GM12801 (cell line): ENCODE results near the gene ZNF763.

Experiments used
- CTCF ChIP-seq: IDR thresholded peaks from one replicate; pipeline ENCODE4 v1.5.1; 2011; ENCODE audit warnings: control low read depth; ENCODE audit not compliant: insufficient read length; ENCODE audit errors: extremely low read depth

Gene ZNF763

DNA sequence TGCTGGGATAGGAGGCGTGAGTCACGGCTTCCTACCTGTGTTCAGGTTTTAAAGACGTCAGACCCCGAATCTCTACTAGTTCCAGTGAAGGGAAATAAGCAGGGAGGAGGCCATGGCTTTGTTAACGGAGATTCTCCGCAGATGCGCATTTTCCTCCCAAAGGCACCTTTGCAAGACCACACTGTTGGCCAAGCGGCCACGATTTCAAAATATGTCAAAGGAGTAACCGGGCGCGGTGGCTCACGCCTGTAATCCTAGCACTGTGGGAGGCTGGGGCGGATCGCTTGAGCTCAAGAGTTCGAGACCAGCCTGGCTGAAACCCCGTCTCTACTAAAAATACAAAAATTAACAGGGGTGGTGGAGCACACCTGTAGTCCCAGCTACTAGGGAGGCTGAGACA lies 21.9 kb downstream of the ZNF763 start:
- no peak for TF ChIP-seq CTCF

DNA sequence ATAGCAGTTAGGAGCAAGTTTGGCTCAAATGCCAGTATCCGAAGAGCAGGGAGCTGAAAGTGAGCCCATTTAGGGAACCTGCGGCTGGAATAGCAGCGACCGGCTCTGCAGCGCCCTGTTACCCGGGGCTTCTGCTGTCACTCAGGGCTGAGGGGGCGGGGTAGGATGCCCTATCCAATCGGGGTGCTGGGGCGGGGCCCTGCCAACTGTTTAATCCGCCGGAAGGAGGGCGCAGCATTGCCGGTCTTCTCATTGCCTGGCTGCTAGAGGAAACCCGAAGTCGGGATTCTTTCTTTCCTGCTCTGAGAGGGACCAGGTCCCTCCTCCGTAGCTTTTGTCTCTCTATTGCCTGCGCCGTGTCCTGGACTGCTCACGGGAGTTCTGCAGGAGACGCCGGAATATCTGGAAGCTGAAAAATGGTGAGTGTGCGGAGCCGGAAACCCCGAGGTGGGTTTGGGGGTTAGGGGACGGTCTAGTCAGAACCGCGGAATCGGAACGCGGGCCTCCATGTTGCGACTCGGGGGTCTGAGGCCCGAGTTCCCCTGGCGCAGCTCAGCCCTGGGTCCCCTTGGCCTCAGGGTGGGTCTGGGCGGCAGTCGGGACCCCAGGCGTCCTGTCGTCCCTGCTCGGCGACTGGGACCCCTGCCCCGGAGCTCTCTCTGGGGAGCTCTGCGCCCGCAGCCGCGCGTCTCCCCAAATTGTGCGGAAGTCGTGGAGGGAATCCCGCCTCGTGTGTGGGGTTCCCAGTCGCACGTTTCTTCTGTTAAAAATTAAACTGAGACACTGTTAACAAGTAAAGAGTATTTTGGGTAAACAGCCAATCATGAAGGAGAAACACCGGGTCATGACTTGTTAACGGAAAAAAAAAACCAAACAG lies 22.8 kb downstream of the ZNF763 start:
- TF ChIP-seq CTCF, result no peak

DNA sequence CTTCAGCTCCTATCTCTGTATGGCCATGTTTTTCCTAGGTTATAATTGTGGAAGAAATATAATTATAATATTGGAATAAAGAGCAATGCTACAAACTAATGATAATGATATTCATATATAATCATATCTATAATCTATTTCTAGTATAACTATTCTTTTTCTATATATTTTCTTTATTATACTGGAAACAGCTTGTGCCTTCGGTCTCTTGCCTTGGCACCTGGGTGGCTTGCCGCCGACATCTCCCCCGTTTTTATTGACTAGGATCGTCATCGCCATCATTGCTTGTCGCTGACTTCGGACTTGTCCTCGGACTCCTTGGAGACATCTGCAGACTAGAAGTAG lies 24.2 kb downstream of the ZNF763 start:
- no peak for TF ChIP-seq CTCF

- no peak for TF ChIP-seq CTCF
Observed at GRCh38 chr19:11995174-11995573, 30.3 kb downstream of the ZNF763 start.

DNA sequence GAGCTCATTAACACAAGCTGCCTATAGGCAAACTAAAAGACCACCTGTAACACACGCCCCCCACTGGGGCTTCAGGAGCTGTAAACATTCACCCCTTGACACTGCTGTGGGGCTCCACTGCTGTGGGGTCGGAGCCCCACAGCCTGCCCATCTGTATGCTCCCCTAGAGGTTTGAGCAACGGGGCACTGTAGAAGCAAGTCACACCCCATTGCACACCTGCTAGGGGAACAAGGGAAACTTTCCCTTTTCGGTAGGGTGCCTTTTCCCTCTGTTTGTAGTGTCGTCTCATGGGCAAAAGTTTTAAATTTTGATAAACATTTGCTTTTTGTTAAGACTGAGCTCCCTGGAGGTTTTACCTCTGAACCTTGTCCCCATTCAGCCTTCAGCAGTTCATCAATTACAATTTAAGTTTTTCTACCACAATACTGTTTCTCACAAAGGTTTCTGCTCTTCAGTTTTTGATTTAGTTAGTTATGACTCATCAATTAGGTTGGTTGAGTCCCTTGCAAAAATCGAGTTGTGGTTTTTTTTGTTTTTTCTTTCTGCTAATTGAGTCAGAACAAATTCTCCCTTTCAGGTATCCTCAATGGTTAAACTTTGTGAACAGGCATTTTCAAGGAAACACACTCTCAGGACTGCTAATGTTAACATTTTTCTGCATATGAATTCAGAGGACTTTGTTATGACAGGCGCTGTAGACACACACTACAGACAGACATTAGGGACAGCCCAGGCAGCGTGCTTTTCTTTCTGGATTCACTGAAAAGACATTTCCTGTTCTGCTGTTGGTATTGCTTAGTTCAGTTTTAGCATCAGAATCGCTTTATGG lies 35.5 kb downstream of the ZNF763 start:
- TF ChIP-seq CTCF, result no peak

GRCh38 chr19:12015015-12015752 lies 50.3 kb downstream of the ZNF763 start:
- TF ChIP-seq CTCF, result no peak

- no peak for TF ChIP-seq CTCF
Observed at GRCh38 chr19:12015753-12016116, 50.9 kb downstream of the ZNF763 start.
